IPS-18a (cell line): ENCODE measurements around the gene SLPI.

Source experiments
- H3K27ac ChIP-seq: one replicate; pipeline ENCODE4 v1.5.1; 2013; ENCODE audit warnings: low read length
- H3K27me3 ChIP-seq: one replicate; pipeline ENCODE4 v1.6.1; 2013; ENCODE audit warnings: mild to moderate bottlenecking, low read length; ENCODE audit not compliant: control insufficient read depth, insufficient read depth
- H3K36me3 ChIP-seq: one replicate; pipeline ENCODE4 v1.6.1; 2013; ENCODE audit warnings: low read depth, low read length; ENCODE audit not compliant: control insufficient read depth
- H3K4me1 ChIP-seq: one replicate; pipeline ENCODE4 v1.6.1; 2013; ENCODE audit warnings: low read depth, low read length; ENCODE audit not compliant: control insufficient read depth
- H3K4me3 ChIP-seq: one replicate; pipeline ENCODE4 v1.5.1; 2013; ENCODE audit warnings: low read length
- H3K9ac ChIP-seq: one replicate; pipeline ENCODE4 v1.6.1; 2013; ENCODE audit warnings: mild to moderate bottlenecking, low read length, moderate library complexity
- H3K9me3 ChIP-seq: one replicate; pipeline ENCODE4 v1.6.1; 2013; ENCODE audit warnings: low read depth, low read length; ENCODE audit not compliant: control insufficient read depth

Gene SLPI

GRCh38 chr20:45209924-45210323 lies 44.4 kb downstream of the SLPI start:
- peaks cover 5% of the 10 kb centered on the region for H3K9me3 ChIP-seq
- H3K9ac ChIP-seq: no peak overlapping the region
- peaks cover 27% of the 10 kb centered on the region for H3K4me1 ChIP-seq
- peak overlapping the region; percentile 78 for H3K27ac ChIP-seq
- H3K4me3 ChIP-seq: peak overlapping the region; percentile 5
- no peaks in the 10 kb centered on the region for H3K27me3 ChIP-seq
- H3K36me3 ChIP-seq: no peaks in the 10 kb centered on the region

DNA sequence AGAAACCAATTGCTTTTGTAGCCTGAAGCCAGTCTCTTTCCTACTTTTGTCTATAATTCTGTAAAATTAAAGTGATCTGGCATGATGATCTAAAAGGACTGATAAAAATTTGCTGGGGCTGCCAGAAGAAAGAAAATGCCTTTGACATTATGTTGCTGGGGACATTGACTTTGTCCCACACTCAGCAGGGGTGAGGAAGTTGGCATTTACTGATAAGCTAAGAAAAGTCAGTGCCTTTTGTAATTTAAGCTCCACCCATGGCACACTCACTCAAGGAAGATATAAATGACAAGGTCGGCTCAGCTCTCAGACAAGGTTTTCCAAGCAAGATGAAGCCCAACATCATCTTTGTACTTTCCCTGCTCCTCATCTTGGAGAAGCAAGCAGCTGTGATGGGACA lies 47.6 kb downstream of the SLPI start, which contains the start of gene SEMG1:
Gene SEMG1 (plus strand): TSS at position 309 of the 400 bp plus-strand sequence. CDS start 21 bp downstream, at position 330.
- Histone ChIP-seq H3K27me3 (no peaks in the 10 kb centered on the region), H3K36me3 (no peaks in the 10 kb centered on the region), H3K9ac (no peak within 1 kb of the TSS)

More for the DNA sequence above, 47.6 kb downstream of the SLPI start, which contains the start of gene SEMG1:
- Histone ChIP-seq H3K27ac (no peak within 1 kb of the TSS), H3K4me3 (no peak within 1 kb of the TSS), H3K9me3 (peaks cover 5% of the 10 kb centered on the region), H3K4me1 (peaks cover 27% of the 10 kb centered on the region)
